AG20443 (cell line): ENCODE results near the gene SULT1A1.
"Not testable (repeated sequence)": the region's sequence is repeated elsewhere in the genome, so short reads cannot be mapped to it uniquely, and the experiment has no call there.

Experiments
- DNase-seq: peaks from one replicate; pipeline ENCODE4 v3.0.0; 2012; ENCODE audit warnings: low spot score, mixed read lengths

SULT1A1 gene

GRCh38 chr16:28609631-28610594 is at the start of gene SULT1A1:
Gene SULT1A1, minus strand, starts transcription at chr16:28610044. Its CDS starts 1,189 bp downstream, at chr16:28608855.
- DNase-seq = no peak

- DNase-seq = not testable (repeated sequence)
These were observed 30.1 kb upstream of the SULT1A1 start for GRCh38 chr16:28639959-28640358.

- not testable (repeated sequence) for DNase-seq
These were observed 28.5 kb upstream of the SULT1A1 start for GRCh38 chr16:28638359-28638758.

GRCh38 chr16:28637765-28638164 is 27.9 kb upstream of the SULT1A1 start, which contains the start of gene NPIPB8:
Gene NPIPB8, plus strand, starts transcription at chr16:28638065. Its CDS starts 296 bp downstream, at chr16:28638361.
- DNase-seq = not testable (repeated sequence)

- DNase-seq = not testable (repeated sequence)
These were observed 26.4 kb upstream of the SULT1A1 start for GRCh38 chr16:28636093-28636823.

- not testable (repeated sequence) for DNase-seq
These were observed 21.1 kb upstream of the SULT1A1 start for GRCh38 chr16:28630905-28631304.

- peak; percentile 36 for DNase-seq
These were observed 13.4 kb upstream of the SULT1A1 start for GRCh38 chr16:28623172-28623711.

GRCh38 chr16:28622532-28623171 is 12.8 kb upstream of the SULT1A1 start:
- not testable (repeated sequence) for DNase-seq

- DNase-seq = no peak
These were observed 11.8 kb upstream of the SULT1A1 start for GRCh38 chr16:28621481-28622155.

GRCh38 chr16:28620316-28620715 is 10.5 kb upstream of the SULT1A1 start:
- not testable (repeated sequence) for DNase-seq

- DNase-seq = no peak
These were observed 8.0 kb upstream of the SULT1A1 start for GRCh38 chr16:28617874-28618273.

GRCh38 chr16:28616636-28617035 is 6.8 kb upstream of the SULT1A1 start:
- DNase-seq = no peak

- DNase-seq = not testable (repeated sequence)
These were observed 6.4 kb upstream of the SULT1A1 start for GRCh38 chr16:28616224-28616577.

- not testable (repeated sequence) for DNase-seq
These were observed 5.8 kb upstream of the SULT1A1 start for GRCh38 chr16:28615486-28616223.

GRCh38 chr16:28614561-28614960 is 4.7 kb upstream of the SULT1A1 start:
- not testable (repeated sequence) for DNase-seq

GRCh38 chr16:28613912-28614311 is 4.1 kb upstream of the SULT1A1 start:
- DNase-seq = not testable (repeated sequence)

GRCh38 chr16:28612359-28613280 is 2.8 kb upstream of the SULT1A1 start:
- DNase-seq = not testable (repeated sequence)

- DNase-seq = no peak
These were observed 849 bp upstream of the SULT1A1 start for GRCh38 chr16:28610595-28611191.
